ENCODE data around the gene CAPN9.

DNA sequence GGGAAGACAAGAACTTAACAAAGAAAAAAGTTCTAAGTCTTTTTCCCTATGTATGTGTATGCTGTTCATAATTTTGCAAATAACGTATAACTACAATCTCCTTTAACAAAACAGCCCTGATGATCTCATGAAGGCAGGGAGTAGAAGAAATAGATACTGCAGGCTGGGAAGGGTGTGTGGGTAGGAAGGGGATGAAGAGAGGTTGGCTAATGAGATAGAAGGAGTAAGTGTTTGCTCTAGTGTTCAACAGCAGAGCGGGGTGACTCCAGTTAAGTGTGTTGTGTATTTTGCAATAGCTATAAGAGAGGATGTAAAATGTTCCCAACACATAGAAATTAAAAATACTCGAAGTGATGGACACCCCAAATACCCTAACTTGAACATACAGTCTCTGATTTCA is 101.0 kb downstream of the CAPN9 start:
- TF ChIP-seq, protein P1, sequence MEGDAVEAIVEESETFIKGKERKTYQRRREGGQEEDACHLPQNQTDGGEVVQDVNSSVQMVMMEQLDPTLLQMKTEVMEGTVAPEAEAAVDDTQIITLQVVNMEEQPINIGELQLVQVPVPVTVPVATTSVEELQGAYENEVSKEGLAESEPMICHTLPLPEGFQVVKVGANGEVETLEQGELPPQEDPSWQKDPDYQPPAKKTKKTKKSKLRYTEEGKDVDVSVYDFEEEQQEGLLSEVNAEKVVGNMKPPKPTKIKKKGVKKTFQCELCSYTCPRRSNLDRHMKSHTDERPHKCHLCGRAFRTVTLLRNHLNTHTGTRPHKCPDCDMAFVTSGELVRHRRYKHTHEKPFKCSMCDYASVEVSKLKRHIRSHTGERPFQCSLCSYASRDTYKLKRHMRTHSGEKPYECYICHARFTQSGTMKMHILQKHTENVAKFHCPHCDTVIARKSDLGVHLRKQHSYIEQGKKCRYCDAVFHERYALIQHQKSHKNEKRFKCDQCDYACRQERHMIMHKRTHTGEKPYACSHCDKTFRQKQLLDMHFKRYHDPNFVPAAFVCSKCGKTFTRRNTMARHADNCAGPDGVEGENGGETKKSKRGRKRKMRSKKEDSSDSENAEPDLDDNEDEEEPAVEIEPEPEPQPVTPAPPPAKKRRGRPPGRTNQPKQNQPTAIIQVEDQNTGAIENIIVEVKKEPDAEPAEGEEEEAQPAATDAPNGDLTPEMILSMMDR (IDR thresholded peaks at IDR 0.05): no peak
- TF ChIP-seq POLR2A (IDR thresholded peaks at IDR 0.05): no peak

Data from adrenal gland (tissue), 5 donors.